HEK293T (cell line): Measurements from ENCODE around the gene PGBD5.

ENCODE experiments used
- CTCF ChIA-PET: fragments of 350-600 bp; formaldehyde crosslinking; extraction: SDS; loops from one replicate; lab custom pipeline; 2021; ENCODE audit warnings: antibody characterized with exemption, inconsistent platforms; lab: Yijun Ruan, JAX
- POLR2A ChIA-PET: fragments of 350-600 bp; formaldehyde crosslinking; extraction: SDS; loops from one replicate; lab custom pipeline; 2020; ENCODE audit warnings: antibody characterized with exemption, inconsistent platforms; lab: Yijun Ruan, JAX
- DNase-seq: peaks from one replicate; pipeline ENCODE4 v3.0.0; 2012; ENCODE audit warnings: mixed read lengths; ENCODE audit errors: extremely low spot score
- NFRKB ChIP-seq: fragments of 450-650 bp; IDR thresholded peaks from 2 replicates; pipeline ENCODE4 v1.6.1; 2016; ENCODE audit warnings: mild to moderate bottlenecking, moderate library complexity
- TARDBP ChIP-seq: fragments of 450-650 bp; IDR thresholded peaks from 2 replicates; pipeline ENCODE4 v1.6.1; 2016

The PGBD5 gene

DNA sequence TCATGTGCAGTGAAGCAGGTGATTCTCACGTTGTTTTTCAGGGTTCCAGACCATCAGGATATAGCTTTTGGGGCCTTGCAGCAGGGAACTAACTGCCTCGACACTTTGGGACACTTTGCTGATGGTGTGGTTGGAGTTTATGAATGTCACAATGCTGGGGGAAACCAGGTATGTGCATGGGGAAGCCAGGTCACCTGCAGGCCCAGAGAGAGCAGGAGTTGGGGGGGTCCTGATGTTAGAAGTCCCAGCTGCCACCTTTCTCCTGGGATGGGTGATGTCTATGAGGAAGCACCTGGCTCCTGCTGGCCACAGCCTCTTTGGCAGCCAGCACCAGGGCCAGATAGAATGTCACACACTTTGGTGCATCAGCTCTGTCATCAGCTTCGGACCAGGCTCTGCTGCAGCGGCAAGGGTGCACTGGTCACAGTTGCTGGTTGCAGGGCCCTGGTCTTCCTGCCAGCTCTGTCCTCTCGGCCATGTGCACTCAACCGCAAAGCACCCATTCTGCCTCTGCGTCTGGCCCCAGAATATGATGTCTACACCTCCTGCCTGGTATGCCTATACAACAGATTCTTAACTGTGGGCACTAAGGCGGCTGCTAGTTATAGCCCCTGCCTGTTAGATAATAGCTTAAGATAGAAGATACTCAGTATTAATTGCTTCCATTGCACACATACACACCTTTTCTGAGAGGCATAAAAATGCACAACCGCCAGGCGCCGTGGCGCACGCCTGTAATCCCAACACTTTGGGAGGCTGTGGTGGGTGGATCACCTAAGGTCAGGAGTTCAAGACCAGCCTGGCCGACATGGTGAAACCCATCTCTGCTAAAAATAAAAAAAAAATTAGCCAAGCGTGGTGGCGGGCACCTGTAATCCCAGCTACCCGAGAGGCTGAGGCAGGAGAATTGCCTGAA, 160.7 kb downstream of the PGBD5 start:
- ChIA-PET POLR2A (no interaction called here), CTCF (interaction anchor here (0.6 kb wide), 1 partner anchor 137 kb away, joined by 4 read pairs; no protein-coding TSS in a partner anchor)
- no peak for DNase-seq
- TF ChIP-seq NFRKB (no peak), TARDBP (no peak)
